ENCODE results near the gene FAHD2A. TPM values are rescaled to one million over a fixed set of nuclear protein-coding genes. Genes with fewer than 3 reads are reported as not detected.

Gene FAHD2A, protein sequence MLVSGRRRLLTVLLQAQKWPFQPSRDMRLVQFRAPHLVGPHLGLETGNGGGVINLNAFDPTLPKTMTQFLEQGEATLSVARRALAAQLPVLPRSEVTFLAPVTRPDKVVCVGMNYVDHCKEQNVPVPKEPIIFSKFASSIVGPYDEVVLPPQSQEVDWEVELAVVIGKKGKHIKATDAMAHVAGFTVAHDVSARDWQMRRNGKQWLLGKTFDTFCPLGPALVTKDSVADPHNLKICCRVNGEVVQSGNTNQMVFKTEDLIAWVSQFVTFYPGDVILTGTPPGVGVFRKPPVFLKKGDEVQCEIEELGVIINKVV
- 27.8 to 33.1 TPM (median 29.3 TPM) in 5 replicates for total RNA-seq (2022; extraction: Qiagen RNA extraction)

GRCh38 chr2:95402370-95403203 lies at the start of gene FAHD2A:
Gene FAHD2A (plus strand): TSS chr2:95402708. CDS start chr2:95405559, 2,851 bp downstream.

Other genes with a start within 250 kb of the FAHD2A start
- gene ZNF514, start 242.9 kb upstream of the FAHD2A start, total RNA-seq (2022; extraction: Qiagen RNA extraction) = 5.9 to 7.7 TPM (median 6.2 TPM) in 5 replicates
- 2.8 to 4.8 TPM (median 3.2 TPM) in 5 replicates for gene ZNF2, start 236.9 kb upstream of the FAHD2A start, total RNA-seq (2022; extraction: Qiagen RNA extraction)
- 0.25 to 0.59 TPM (median 0.35 TPM) in 5 replicates for gene ZNF892, start 195.2 kb upstream of the FAHD2A start, total RNA-seq (2022; extraction: Qiagen RNA extraction)
- not detected in 5 replicates for gene PROM2, start 128.3 kb upstream of the FAHD2A start, total RNA-seq (2022; extraction: Qiagen RNA extraction)
- gene KCNIP3, start 105.4 kb upstream of the FAHD2A start, total RNA-seq (2022; extraction: Qiagen RNA extraction) = 0.97 to 2.3 TPM (median 2.1 TPM) in 5 replicates
- gene TRIM43B, start 82.0 kb downstream of the FAHD2A start, total RNA-seq (2022; extraction: Qiagen RNA extraction) = 0.13 to 0.17 TPM (median 0.15 TPM) in 3 of 5 replicates, not detected in the others
- not detected in 5 replicates for gene TRIM43, start 189.3 kb downstream of the FAHD2A start, total RNA-seq (2022; extraction: Qiagen RNA extraction)

Data from A549 treated with Mapracorat at 1 μM for 4 hours (cell line).